UCSD-AML1 (cell line): ENCODE measurements around the gene NDUFS6.

Source experiments
- DNase-seq: peaks from one replicate; lab custom pipeline; 2025; ENCODE audit not compliant: unreplicated experiment; lab: John Stamatoyannopoulos, UW

NDUFS6 gene

GRCh38 chr5:1847056-1847455 is 45.8 kb downstream of the NDUFS6 start:
- no peak for DNase-seq

GRCh38 chr5:1847611-1848010 is 46.4 kb downstream of the NDUFS6 start:
- no peak for DNase-seq

- DNase-seq: no peak
Observed at GRCh38 chr5:1850324-1851154, 49.3 kb downstream of the NDUFS6 start.

- DNase-seq: no peak
Observed at GRCh38 chr5:1851290-1851934, 50.2 kb downstream of the NDUFS6 start.

GRCh38 chr5:1852324-1852947 is 51.2 kb downstream of the NDUFS6 start:
- no peak for DNase-seq

GRCh38 chr5:1853531-1853930 is 52.3 kb downstream of the NDUFS6 start:
- DNase-seq: no peak

- DNase-seq: no peak
Observed at GRCh38 chr5:1855075-1855474, 53.9 kb downstream of the NDUFS6 start.

GRCh38 chr5:1855596-1855995 is 54.4 kb downstream of the NDUFS6 start:
- DNase-seq: no peak

GRCh38 chr5:1856596-1857255 is 55.5 kb downstream of the NDUFS6 start:
- DNase-seq: no peak

- DNase-seq: no peak
Observed at GRCh38 chr5:1857256-1857600, 56.0 kb downstream of the NDUFS6 start.

GRCh38 chr5:1858436-1858835 is 57.2 kb downstream of the NDUFS6 start:
- no peak for DNase-seq

- DNase-seq: no peak
Observed at GRCh38 chr5:1859099-1859498, 57.9 kb downstream of the NDUFS6 start.

- no peak for DNase-seq
Observed at GRCh38 chr5:1860021-1860610, 58.9 kb downstream of the NDUFS6 start.

GRCh38 chr5:1860949-1861348 is 59.7 kb downstream of the NDUFS6 start:
- DNase-seq: no peak

GRCh38 chr5:1864896-1865440 is 63.8 kb downstream of the NDUFS6 start:
- DNase-seq: no peak

GRCh38 chr5:1865486-1865885 is 64.3 kb downstream of the NDUFS6 start:
- DNase-seq: no peak
